NCI-H748 (cell line): ENCODE results near the gene LKAAEAR1.

Experiments
- DNase-seq: peaks from one replicate; lab custom pipeline; 2025; ENCODE audit not compliant: unreplicated experiment; lab: John Stamatoyannopoulos, UW

Gene LKAAEAR1

DNA sequence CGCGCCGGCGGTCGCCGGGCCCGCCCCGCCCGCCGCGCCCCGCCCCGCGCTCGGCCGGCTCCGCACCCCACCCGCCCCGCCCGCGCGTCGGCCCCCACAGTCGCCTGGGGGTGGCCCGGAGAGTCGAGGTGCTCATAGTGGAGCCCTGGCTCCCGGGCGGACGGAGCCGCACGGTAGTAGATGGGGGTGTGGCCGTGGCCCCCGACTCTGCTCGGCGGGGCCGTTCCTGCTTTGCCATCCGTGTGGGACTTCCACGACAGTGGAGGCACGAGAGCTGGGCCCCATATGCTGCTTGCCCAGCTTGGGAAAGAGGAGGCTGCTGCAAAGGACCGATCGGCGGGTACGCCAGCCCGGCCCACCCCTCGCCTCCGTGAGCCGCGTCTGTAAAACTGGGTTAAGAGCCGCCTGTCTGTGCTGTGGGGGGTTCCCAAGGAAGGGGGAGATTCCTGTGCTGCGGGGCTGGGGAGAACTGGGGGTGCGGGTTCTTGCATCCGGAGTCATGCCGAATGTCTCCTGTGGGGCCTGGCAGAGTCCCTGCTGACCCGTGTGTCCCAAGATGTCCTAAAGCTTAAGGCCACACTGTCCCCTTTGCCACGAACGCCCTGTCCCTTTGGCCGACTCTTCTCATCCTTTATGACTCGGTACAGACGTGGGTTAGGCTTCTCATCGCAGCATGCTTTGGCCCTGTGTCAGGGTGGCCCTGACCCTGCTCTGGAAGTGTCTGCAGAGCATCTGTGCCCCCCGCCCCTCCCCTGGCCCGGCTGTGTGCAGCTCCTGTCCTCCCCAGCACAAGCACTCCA is 4.0 kb downstream of the LKAAEAR1 start, which contains the start of gene OPRL1:
OPRL1 (plus strand) TSS at position 70 of the 800 bp plus-strand sequence. CDS start 12,639 bp downstream, outside the sequence.
- no peak for DNase-seq

DNA sequence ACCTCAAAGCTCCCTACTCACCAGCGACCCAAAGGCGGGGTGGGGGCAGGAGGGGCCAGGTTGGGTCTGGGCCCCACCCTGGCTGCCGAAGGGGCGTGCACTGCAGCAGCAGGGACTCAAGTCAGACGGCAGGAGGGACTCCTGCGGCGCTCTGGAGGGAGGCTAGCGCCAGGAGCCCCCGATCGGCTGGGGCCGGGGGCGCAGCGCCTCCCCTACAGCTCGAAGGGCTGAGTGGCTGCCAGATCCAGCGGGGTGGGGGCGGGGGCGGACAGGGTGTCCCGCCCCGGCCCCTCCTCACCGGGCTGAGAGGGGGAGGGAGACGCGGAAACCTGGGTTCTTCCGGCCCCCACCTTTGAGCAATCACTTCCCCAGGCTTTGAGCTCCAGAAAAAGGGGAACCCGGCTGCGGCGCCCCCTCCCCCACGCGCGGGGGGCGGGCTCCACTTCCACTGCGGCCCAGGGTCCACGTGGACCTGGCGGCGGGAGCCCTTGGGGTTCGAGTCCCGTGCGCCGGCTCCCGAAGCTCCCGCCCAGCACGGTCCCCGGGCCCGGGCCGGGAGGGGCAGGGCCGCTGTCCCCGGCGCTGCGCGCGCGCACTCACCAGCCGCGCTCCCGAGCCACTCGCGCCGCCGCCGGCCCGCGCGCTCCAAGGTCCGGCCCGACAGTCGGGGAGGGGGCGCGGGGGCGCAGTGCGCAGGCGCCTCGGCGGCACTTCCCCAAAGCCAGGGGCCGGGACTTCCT is 4.8 kb downstream of the LKAAEAR1 start, which contains the start of gene RGS19:
RGS19 (minus strand) TSS at position 246 of the 740 bp plus-strand sequence. CDS start 2,632 bp downstream, outside the sequence.
- DNase-seq: peak; percentile 58

DNA sequence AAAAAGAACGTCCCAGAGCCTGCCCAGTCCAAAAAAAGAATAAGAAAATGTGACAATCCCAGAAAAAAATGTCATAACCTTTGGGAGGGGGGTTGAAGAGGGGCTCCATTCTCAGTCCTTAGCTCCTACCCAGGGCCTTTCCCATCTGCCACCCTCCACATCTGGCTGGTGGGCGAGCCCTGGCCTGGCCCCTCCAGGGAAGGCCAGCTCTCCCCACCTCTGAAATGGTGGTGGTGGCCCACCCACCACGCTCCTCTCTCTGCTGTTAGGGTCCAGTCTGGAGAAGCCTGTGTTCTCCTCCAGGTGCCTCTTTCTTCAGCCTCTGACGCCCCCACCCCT is 5.3 kb downstream of the LKAAEAR1 start:
- no peak for DNase-seq

DNA sequence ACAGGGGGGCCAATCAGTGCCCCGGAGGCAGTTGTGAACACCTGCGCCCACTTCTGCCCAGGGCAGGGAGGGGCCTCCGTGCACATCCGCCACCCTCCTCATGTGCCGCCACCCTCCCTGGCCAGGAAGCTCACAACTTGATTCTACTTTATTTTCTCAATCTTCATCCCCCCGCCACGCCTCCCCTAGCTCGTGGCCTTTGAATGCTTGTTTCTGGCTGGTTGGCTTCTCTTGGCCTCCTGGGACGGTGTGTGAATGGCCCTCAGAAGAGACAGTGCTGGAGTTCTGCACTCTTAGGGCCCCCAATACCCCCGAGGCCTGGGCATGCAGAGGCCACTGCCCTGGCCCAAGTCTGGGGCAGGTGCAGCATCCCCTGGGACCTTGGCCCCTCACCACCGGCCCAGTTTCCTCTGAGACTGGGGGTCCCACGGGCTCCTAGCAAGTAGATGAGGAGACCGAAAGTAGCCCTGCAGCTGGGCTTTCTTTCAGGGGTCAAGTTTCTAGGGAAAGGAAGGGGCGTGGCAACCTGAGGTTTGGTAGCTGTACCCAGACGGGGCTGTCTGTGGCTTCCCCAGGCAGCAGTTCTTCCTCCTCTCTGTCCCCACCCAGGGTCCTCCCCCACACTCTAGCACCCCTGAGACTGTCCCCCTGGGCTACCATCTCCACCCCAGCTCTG is 6.2 kb downstream of the LKAAEAR1 start:
- DNase-seq: no peak

GRCh38 chr20:64077541-64077875 is 6.7 kb downstream of the LKAAEAR1 start:
- DNase-seq: no peak

- no peak for DNase-seq
Observed at GRCh38 chr20:64077094-64077493, 7.1 kb downstream of the LKAAEAR1 start.

GRCh38 chr20:64076061-64076997 is 7.9 kb downstream of the LKAAEAR1 start:
- no peak for DNase-seq

DNA sequence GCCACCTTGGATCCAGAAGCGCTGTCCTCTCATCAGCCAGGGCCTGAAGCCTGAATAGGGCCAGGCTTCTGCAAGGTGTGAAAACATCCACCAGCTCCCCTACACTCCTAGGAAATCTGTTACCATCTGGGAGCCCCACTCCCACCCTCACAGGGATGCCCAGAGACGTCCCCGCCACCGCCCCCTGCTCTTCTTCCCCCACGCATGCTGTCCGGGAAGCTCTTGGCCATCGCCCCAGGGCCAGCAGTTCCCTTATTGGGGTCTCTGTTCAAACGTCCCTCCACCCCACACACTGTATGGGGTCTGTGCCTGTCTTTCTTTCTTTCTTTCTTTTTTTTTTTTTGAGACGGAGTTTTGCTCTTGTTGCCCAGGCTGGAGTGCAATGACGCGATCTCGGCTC is 8.6 kb downstream of the LKAAEAR1 start:
- DNase-seq: no peak

GRCh38 chr20:64074963-64075362 is 9.2 kb downstream of the LKAAEAR1 start:
- no peak for DNase-seq

DNA sequence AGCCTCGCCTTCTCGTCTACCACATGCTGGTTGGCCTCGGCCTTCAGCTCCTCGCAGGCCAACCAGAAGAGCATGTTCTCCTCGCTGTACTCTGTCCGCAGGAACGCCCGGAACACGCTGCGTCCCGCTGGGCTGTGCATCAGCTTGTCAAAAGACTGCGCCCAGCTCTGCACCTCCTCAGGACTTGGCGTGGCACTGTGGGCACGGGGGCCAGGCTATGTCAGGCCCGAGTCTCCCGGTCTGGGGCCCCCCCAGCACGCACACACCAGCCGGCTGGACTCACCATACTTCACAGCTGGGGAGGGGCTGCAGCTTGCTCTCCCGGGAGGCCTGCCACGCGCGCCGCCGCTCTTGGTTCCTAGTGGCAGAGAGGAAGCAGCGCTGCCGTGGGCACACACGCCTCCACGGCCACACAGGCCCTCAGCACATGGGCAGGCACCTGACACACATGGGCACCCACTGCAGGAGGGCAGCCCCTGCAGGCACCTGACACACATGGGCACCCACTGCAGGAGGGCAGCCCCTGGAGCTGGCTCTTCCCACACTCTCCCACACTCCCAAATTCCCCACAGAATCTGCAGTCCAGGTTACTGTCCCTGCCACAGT is 9.9 kb downstream of the LKAAEAR1 start:
- DNase-seq: no peak

- no peak for DNase-seq
Observed at GRCh38 chr20:64073476-64074183, 10.6 kb downstream of the LKAAEAR1 start.

- DNase-seq: no peak
Observed at GRCh38 chr20:64072498-64073063, 11.6 kb downstream of the LKAAEAR1 start.

- DNase-seq: no peak
Observed at GRCh38 chr20:64071341-64072332, 12.6 kb downstream of the LKAAEAR1 start.

- no peak for DNase-seq
Observed at GRCh38 chr20:64070244-64070993, 13.8 kb downstream of the LKAAEAR1 start.

- peak; percentile 21 for DNase-seq
Observed at GRCh38 chr20:64069614-64070243, 14.5 kb downstream of the LKAAEAR1 start.

DNA sequence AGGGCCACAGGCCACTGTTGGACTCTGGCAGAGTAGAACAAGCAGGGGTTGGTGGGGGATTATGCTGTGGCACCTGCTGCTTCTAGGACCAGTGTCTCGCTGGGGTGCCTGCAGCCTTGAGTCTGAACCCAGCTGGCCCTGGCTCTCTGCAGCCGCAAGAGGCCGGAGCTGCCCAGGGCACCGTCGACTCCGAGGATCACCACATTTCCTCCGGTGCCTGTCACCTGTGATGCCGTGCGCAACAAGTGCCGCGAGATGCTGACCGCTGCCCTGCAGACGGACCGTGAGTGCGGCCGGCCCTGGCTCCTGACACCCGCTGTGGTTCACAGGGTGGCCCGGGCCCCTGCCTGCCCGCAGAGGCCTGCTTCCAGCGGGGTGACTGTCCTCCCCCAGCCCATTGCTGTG is 15.0 kb downstream of the LKAAEAR1 start:
- no peak for DNase-seq
